CD4-positive, alpha-beta memory T cell (primary cell): ENCODE results near the gene SLC27A2. TPM values are rescaled to one million over a fixed set of nuclear protein-coding genes. Genes with fewer than 3 reads are reported as not detected.

ENCODE experiments used
- CTCF ChIA-PET: fragments of 350-600 bp; sonication (Branson Sonifier 250); formaldehyde crosslinking; loops from one replicate; lab custom pipeline; 2021; ENCODE audit warnings: inconsistent platforms; ENCODE audit not compliant: partially characterized antibody; lab: Charles Lee
- POLR2A ChIA-PET: fragments of 350-600 bp; sonication (Branson Sonifier 250); formaldehyde crosslinking; loops from one replicate; lab custom pipeline; 2021; ENCODE audit not compliant: partially characterized antibody; lab: Charles Lee
- DNase-seq, 5 donors: peaks; one replicate each; pipeline versions ENCODE4 v3.0.0 to v3.0.0-alpha.2; 2020 to 2022; ENCODE audit warnings: mixed read lengths in 1 of 5
- H3K27ac ChIP-seq: one replicate; pipeline ENCODE4 v1.7.0; 2013; ENCODE audit warnings: low read depth, low read length
- H3K27me3 ChIP-seq: 2 replicates; pipeline ENCODE4 v1.7.0; 2013; ENCODE audit warnings: mild to moderate bottlenecking, low read length, moderate library complexity; ENCODE audit not compliant: insufficient read depth
- H3K36me3 ChIP-seq: 2 replicates; pipeline ENCODE4 v1.7.0; 2013; ENCODE audit warnings: mild to moderate bottlenecking, low read length, moderate library complexity; ENCODE audit not compliant: insufficient read depth
- H3K4me1 ChIP-seq: 2 replicates; pipeline ENCODE4 v1.7.0; 2013; ENCODE audit warnings: mild to moderate bottlenecking, low read length, moderate library complexity; ENCODE audit not compliant: insufficient read depth
- H3K4me3 ChIP-seq, 2 donors: one replicate each; pipeline ENCODE4 v1.7.0; 2013; ENCODE audit warnings: low read length in 2 of 2, mild to moderate bottlenecking in 1 of 2
- H3K9me3 ChIP-seq, 2 donors: one replicate each; pipeline ENCODE4 v1.7.0; 2013; ENCODE audit warnings: low read length in 2 of 2, control low read depth in 1 of 2; ENCODE audit not compliant: control insufficient read depth in 1 of 2
- H3K27ac Mint-ChIP-seq, 7 donors: one replicate each; pipeline ENCODE4 v1.8.0; 2020 to 2021; ENCODE audit warnings: mixed read lengths in 7 of 7, mild to moderate bottlenecking in 6 of 7, inconsistent platforms in 3 of 7, moderate library complexity in 3 of 7
- H3K27me3 Mint-ChIP-seq, 2 donors: one replicate each; pipeline ENCODE4 v1.8.0; 2020 to 2021; ENCODE audit warnings: mixed read lengths in 2 of 2
- H3K36me3 Mint-ChIP-seq, 2 donors: one replicate each; pipeline ENCODE4 v1.8.0; 2020 to 2021; ENCODE audit warnings: mixed read lengths in 2 of 2, inconsistent platforms in 1 of 2, mild to moderate bottlenecking in 1 of 2
- H3K4me1 Mint-ChIP-seq, 4 donors: one replicate each; pipeline ENCODE4 v1.8.0; 2020 to 2021; ENCODE audit warnings: mixed read lengths in 4 of 4, mild to moderate bottlenecking in 1 of 4
- H3K4me3 Mint-ChIP-seq, 8 donors: one replicate each; pipeline ENCODE4 v1.8.0; 2020 to 2021; ENCODE audit warnings: mixed read lengths in 8 of 8, mild to moderate bottlenecking in 7 of 8, moderate library complexity in 6 of 8, inconsistent platforms in 3 of 8
- H3K9me3 Mint-ChIP-seq, 8 donors: one replicate each; pipeline ENCODE4 v1.8.0; 2020 to 2021; ENCODE audit warnings: mixed read lengths in 8 of 8, mild to moderate bottlenecking in 5 of 8, inconsistent platforms in 3 of 8, moderate library complexity in 1 of 8
- intact Hi-C: fragments of 100-400 bp; cut with micrococcal nuclease; formaldehyde crosslinking; loops from one replicate; pipeline ENCODE4 v1.15.1; 2023
- polyA plus RNA-seq, 2 donors: library from polyadenylated mRNA; unstranded; fragments of 300-500 nt; fragmentation: Illumina TruSeq; gene quantifications; one replicate each; pipeline ENCODE4 v1.2.3, GENCODE V29; 2021
- total RNA-seq, 2 experiments: library from RNA; stranded (reverse); gene quantifications; one replicate each; pipeline ENCODE4 v1.2.3, GENCODE V29; 2021

The SLC27A2 gene
- total and polyA plus RNA-seq, 4 experiments from 2014 or later = 0.61 to 0.93 (median 0.75) TPM; not detected in 1

DNA sequence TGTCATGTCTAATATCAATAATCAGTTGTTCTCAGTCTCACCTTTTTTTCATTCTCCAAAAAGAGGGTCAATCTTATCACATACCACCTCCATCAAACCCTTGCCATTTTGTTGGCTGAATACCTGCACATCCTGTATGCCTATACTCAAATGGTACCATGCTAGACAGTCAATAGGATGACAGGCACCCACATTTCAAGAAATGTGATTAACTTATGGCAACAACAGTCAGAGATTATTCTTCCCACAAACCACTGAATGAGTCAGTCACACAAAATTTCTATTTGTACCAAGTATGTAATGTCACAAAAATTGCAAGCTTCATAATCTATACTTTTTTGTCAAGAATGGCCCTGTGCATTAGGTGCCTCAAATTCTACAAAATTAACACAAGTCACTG is 5.1 kb upstream of the SLC27A2 start:
- H3K36me3 Mint-ChIP-seq = no peaks in the 10 kb centered on the region

DNA sequence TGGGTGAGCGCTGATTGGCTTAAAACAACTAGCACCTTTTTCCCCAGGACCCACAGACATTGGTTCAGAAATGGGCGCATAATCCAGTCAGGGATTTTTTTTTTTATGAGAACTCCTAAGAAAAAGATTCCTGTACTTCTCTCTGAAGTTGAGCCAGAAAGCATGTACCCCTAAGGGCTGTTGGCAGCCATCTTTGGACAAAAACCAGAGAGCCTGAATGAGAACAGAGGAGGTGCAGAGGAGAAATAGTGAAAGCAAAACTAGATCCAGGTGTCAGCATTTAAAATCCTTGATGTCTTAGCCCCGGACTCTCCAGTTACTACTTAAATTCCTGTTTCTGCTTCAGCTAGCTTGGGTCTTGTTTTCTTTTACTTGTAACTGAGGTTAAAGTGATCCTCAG is 1.9 kb upstream of the SLC27A2 start:
- no peak overlapping the region for H3K27ac Mint-ChIP-seq
- Histone ChIP-seq H3K36me3 (no peaks in the 10 kb centered on the region), H3K4me1 (peaks cover 10% of the 10 kb centered on the region), H3K27me3 (no peaks in the 10 kb centered on the region), H3K4me3 (no peak overlapping the region), H3K9me3 (no peaks in the 10 kb centered on the region), H3K27ac (no peak overlapping the region)
- ChIA-PET POLR2A (no interaction called here), CTCF (interaction anchor here (1.7 to 5.2 kb wide), 2 partner anchors 10 to 135 kb away, joined by 6 to 44 read pairs; no protein-coding TSS in a partner anchor)
- no peak for DNase-seq
- peaks cover 0 to 4% of the 10 kb centered on the region in 2 donors for H3K36me3 Mint-ChIP-seq
- intact Hi-C loops = no loop called here
- H3K4me1 Mint-ChIP-seq = peaks cover 9 to 23% (median 13%) of the 10 kb centered on the region in 4 donors
- peak overlapping the region in 1 of 8 donors; percentile 35 for H3K4me3 Mint-ChIP-seq
- no peaks in the 10 kb centered on the region for H3K9me3 Mint-ChIP-seq
- peaks cover 5 to 15% of the 10 kb centered on the region in 2 donors for H3K27me3 Mint-ChIP-seq

More for the DNA sequence above, 5.1 kb upstream of the SLC27A2 start:
- Mint-ChIP-seq H3K27me3 (peaks cover 5 to 7% of the 10 kb centered on the region in 2 donors), H3K4me1 (peaks cover 0 to 6% (median 2%) of the 10 kb centered on the region in 4 donors), H3K27ac (no peak overlapping the region), H3K9me3 (peaks cover 0 to 2% (median under 1%) of the 10 kb centered on the region in 8 donors), H3K4me3 (no peak overlapping the region)
- DNase-seq = no peak
- Histone ChIP-seq H3K27ac (no peak overlapping the region), H3K4me1 (no peaks in the 10 kb centered on the region), H3K36me3 (no peaks in the 10 kb centered on the region), H3K27me3 (no peaks in the 10 kb centered on the region), H3K4me3 (no peak overlapping the region), H3K9me3 (no peaks in the 10 kb centered on the region)
- ChIA-PET POLR2A (no interaction called here), CTCF (no interaction called here)
- intact Hi-C loops = no loop called here

- Histone ChIP-seq H3K27ac (no peak overlapping the region), H3K27me3 (no peaks in the 10 kb centered on the region), H3K4me1 (peaks cover 10% of the 10 kb centered on the region), H3K36me3 (no peaks in the 10 kb centered on the region), H3K4me3 (no peak overlapping the region), H3K9me3 (no peaks in the 10 kb centered on the region)
- H3K27me3 Mint-ChIP-seq = peaks cover 5 to 15% of the 10 kb centered on the region in 2 donors
- H3K4me1 Mint-ChIP-seq = peaks cover 9 to 23% (median 13%) of the 10 kb centered on the region in 4 donors
- H3K9me3 Mint-ChIP-seq = no peaks in the 10 kb centered on the region
- CTCF ChIA-PET = interaction anchor here (1.7 to 5.2 kb wide), 2 partner anchors 11 to 135 kb away, joined by 6 to 44 read pairs; no protein-coding TSS in a partner anchor
- H3K36me3 Mint-ChIP-seq = peaks cover 0 to 4% of the 10 kb centered on the region in 2 donors
- no peak overlapping the region for H3K27ac Mint-ChIP-seq
- intact Hi-C loops = no loop called here
- POLR2A ChIA-PET = no interaction called here
- peak overlapping the region in 6 of 8 donors; percentile 1 to 92 (median 40) for H3K4me3 Mint-ChIP-seq
- no peak for DNase-seq
Measured at GRCh38 chr15:50180582-50180981, 1.4 kb upstream of the SLC27A2 start.

- DNase-seq = no peak
- CTCF ChIA-PET = interaction anchor here (1.0 to 5.2 kb wide), 3 partner anchors 12 to 134 kb away, joined by 4 to 44 read pairs (median 6); no protein-coding TSS in a partner anchor
- no peak overlapping the region for H3K27ac ChIP-seq
- peaks cover 10% of the 10 kb centered on the region for H3K4me1 ChIP-seq
- H3K36me3 ChIP-seq = no peaks in the 10 kb centered on the region
- H3K4me1 Mint-ChIP-seq = peaks cover 9 to 23% (median 13%) of the 10 kb centered on the region in 4 donors
- H3K36me3 Mint-ChIP-seq = peaks cover 0 to 4% of the 10 kb centered on the region in 2 donors
- intact Hi-C loops = no loop called here
- no peaks in the 10 kb centered on the region for H3K9me3 ChIP-seq
- POLR2A ChIA-PET = interaction anchor here (1.2 kb wide), 1 partner anchor 242 kb away, joined by 4 read pairs; the partner anchor contains the start of gene USP8
- H3K27me3 Mint-ChIP-seq = peaks cover 5 to 15% of the 10 kb centered on the region in 2 donors
- no peaks in the 10 kb centered on the region for H3K27me3 ChIP-seq
- H3K9me3 Mint-ChIP-seq = no peaks in the 10 kb centered on the region
- peak overlapping the region; percentile 55 to 92 (median 68) for H3K4me3 Mint-ChIP-seq
- H3K27ac Mint-ChIP-seq = no peak overlapping the region
- peak overlapping the region in 1 of 2 donors; percentile 65 for H3K4me3 ChIP-seq
Measured at GRCh38 chr15:50181201-50181968, 611 bp upstream of the SLC27A2 start.

GRCh38 chr15:50182219-50183013 is 420 bp downstream of the SLC27A2 start:
- H3K4me1 Mint-ChIP-seq = peaks cover 9 to 23% (median 13%) of the 10 kb centered on the region in 4 donors
- H3K36me3 ChIP-seq = no peaks in the 10 kb centered on the region
- peak overlapping the region in 4 of 7 donors; percentile 29 to 78 (median 58) for H3K27ac Mint-ChIP-seq
- intact Hi-C loops = loop anchor here (1.0 kb wide), 1 partner anchor 134 kb away; no protein-coding TSS in a partner anchor
- peak overlapping the region; percentile 32 to 65 for H3K4me3 ChIP-seq
- peaks cover 5 to 15% of the 10 kb centered on the region in 2 donors for H3K27me3 Mint-ChIP-seq
- peak in 4 of 5 donors; percentile 27 to 39 (median 34) for DNase-seq
- peaks cover 10% of the 10 kb centered on the region for H3K4me1 ChIP-seq
- no peaks in the 10 kb centered on the region for H3K9me3 Mint-ChIP-seq
- peak overlapping the region; percentile 91 to 98 (median 92) for H3K4me3 Mint-ChIP-seq
- no peak overlapping the region for H3K27ac ChIP-seq
- H3K9me3 ChIP-seq = no peaks in the 10 kb centered on the region
- ChIA-PET CTCF (interaction anchor here (0.7 to 5.2 kb wide), 3 partner anchors 13 to 229 kb away, joined by 3 to 44 read pairs (median 4); no protein-coding TSS in a partner anchor), POLR2A (interaction anchor here (1.2 to 1.7 kb wide), 3 partner anchors 78 to 241 kb away, joined by 3 to 6 read pairs (median 4); partner anchors contain the start of genes GABPB1 and USP8)
- H3K27me3 ChIP-seq = no peaks in the 10 kb centered on the region
- H3K36me3 Mint-ChIP-seq = peaks cover 0 to 4% of the 10 kb centered on the region in 2 donors

- H3K4me1 Mint-ChIP-seq = peaks cover 9 to 23% (median 13%) of the 10 kb centered on the region in 4 donors
- Histone ChIP-seq H3K27ac (no peak overlapping the region), H3K27me3 (no peaks in the 10 kb centered on the region), H3K4me3 (peak overlapping the region; percentile 13 to 65), H3K9me3 (no peaks in the 10 kb centered on the region), H3K36me3 (no peaks in the 10 kb centered on the region), H3K4me1 (peaks cover 10% of the 10 kb centered on the region)
- peaks cover 0 to 4% of the 10 kb centered on the region in 2 donors for H3K36me3 Mint-ChIP-seq
- DNase-seq = no peak
- intact Hi-C loops = no loop called here
- peaks cover 5 to 15% of the 10 kb centered on the region in 2 donors for H3K27me3 Mint-ChIP-seq
- peak overlapping the region; percentile 91 to 98 (median 92) for H3K4me3 Mint-ChIP-seq
- CTCF ChIA-PET = interaction anchor here (0.6 to 5.2 kb wide), 2 partner anchors 35 to 132 kb away, joined by 4 to 44 read pairs; no protein-coding TSS in a partner anchor
- H3K9me3 Mint-ChIP-seq = no peaks in the 10 kb centered on the region
- H3K27ac Mint-ChIP-seq = peak overlapping the region in 1 of 7 donors; percentile 42
- POLR2A ChIA-PET = interaction anchor here (0.8 to 1.7 kb wide), 3 partner anchors 77 to 172 kb away, joined by 3 to 6 read pairs (median 4); partner anchors contain the start of gene GABPB1
Measured at GRCh38 chr15:50183112-50183794, 1.3 kb downstream of the SLC27A2 start.
